Activated B cell treated with CpG ODN at 0.5 μM for 24 hours (primary cell): Measurements from ENCODE around the gene FLNB. TPM values are rescaled to one million over a fixed set of nuclear protein-coding genes. Genes with fewer than 3 reads are reported as not detected.

ENCODE experiments used
- ATAC-seq: fragments of 200-7000 bp; cut with Tn5 transposase; one replicate; pipeline ENCODE4 v1.10.0; 2021; ENCODE audit warnings: low read depth, mild to moderate bottlenecking, moderate library complexity
- CTCF ChIA-PET: fragments of 350-600 bp; sonication (Branson Sonifier 250); formaldehyde crosslinking; loops from one replicate; lab custom pipeline; 2021; ENCODE audit warnings: antibody characterized with exemption; lab: Charles Lee
- POLR2A ChIA-PET: fragments of 350-600 bp; sonication (Branson Sonifier 250); formaldehyde crosslinking; loops from one replicate; lab custom pipeline; 2021; ENCODE audit warnings: antibody characterized with exemption; lab: Charles Lee
- DNase-seq: peaks from one replicate; pipeline ENCODE4 v3.0.0; 2022
- H3K27ac Mint-ChIP-seq: one replicate; pipeline ENCODE4 v1.8.0; 2020; ENCODE audit warnings: mixed read lengths
- H3K27me3 Mint-ChIP-seq: one replicate; pipeline ENCODE4 v1.8.0; 2021; ENCODE audit warnings: mixed read lengths
- H3K36me3 Mint-ChIP-seq: one replicate; pipeline ENCODE4 v1.8.0; 2021; ENCODE audit warnings: low read depth, mixed read lengths
- H3K4me1 Mint-ChIP-seq: one replicate; pipeline ENCODE4 v1.8.0; 2021; ENCODE audit warnings: mixed read lengths
- H3K4me3 Mint-ChIP-seq: one replicate; pipeline ENCODE4 v1.8.0; 2020; ENCODE audit warnings: mild to moderate bottlenecking, mixed read lengths
- H3K9me3 Mint-ChIP-seq: one replicate; pipeline ENCODE4 v1.8.0; 2020; ENCODE audit warnings: mixed read lengths
- intact Hi-C: fragments of 100-400 bp; cut with micrococcal nuclease; formaldehyde crosslinking; loops from one replicate; pipeline ENCODE4 v1.15.1; 2024
- total RNA-seq: library from RNA; stranded (reverse); gene quantifications from 2 replicates; pipeline ENCODE4 v1.2.3, GENCODE V29; 2022
- TF ChIP-seq, protein P1 (sequence below): fragments of 200-600 bp; IDR thresholded peaks from one replicate; pipeline ENCODE4 v1.8.0; 2022; ENCODE audit warnings: antibody characterized with exemption, mild to moderate bottlenecking

FLNB gene
- total RNA-seq, 1 donor from 2014 or later: 16.7 TPM

DNA sequence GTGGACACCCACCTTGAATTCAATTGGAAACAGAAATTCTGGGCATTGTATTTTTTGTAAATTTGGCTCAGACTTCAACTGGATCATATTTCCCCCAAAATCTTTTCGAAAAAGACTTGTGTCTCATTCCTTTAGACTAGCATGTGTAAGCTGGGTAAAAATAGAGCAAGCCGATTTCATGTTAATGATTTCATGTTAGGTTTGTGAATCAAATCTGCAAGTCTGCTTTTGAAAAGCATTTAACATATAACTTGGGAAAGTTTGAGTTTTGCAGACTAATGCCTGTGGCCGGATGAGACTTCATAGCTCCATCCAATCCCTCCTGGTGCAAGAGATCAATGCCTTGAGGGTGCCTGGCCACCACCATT, 64.5 kb downstream of the FLNB start:
- H3K4me3 Mint-ChIP-seq: no peak overlapping the region
- TF ChIP-seq, protein P1, sequence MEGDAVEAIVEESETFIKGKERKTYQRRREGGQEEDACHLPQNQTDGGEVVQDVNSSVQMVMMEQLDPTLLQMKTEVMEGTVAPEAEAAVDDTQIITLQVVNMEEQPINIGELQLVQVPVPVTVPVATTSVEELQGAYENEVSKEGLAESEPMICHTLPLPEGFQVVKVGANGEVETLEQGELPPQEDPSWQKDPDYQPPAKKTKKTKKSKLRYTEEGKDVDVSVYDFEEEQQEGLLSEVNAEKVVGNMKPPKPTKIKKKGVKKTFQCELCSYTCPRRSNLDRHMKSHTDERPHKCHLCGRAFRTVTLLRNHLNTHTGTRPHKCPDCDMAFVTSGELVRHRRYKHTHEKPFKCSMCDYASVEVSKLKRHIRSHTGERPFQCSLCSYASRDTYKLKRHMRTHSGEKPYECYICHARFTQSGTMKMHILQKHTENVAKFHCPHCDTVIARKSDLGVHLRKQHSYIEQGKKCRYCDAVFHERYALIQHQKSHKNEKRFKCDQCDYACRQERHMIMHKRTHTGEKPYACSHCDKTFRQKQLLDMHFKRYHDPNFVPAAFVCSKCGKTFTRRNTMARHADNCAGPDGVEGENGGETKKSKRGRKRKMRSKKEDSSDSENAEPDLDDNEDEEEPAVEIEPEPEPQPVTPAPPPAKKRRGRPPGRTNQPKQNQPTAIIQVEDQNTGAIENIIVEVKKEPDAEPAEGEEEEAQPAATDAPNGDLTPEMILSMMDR: no peak
- ATAC-seq: no peak
- no peak overlapping the region for H3K27ac Mint-ChIP-seq
- DNase-seq: no peak
- intact Hi-C loops: no loop called here
- H3K27me3 Mint-ChIP-seq: no peaks in the 10 kb centered on the region
- POLR2A ChIA-PET: no interaction called here
- CTCF ChIA-PET: no interaction called here
- peaks cover 21% of the 10 kb centered on the region for H3K4me1 Mint-ChIP-seq
- H3K36me3 Mint-ChIP-seq: peaks cover 6% of the 10 kb centered on the region
- no peaks in the 10 kb centered on the region for H3K9me3 Mint-ChIP-seq

DNA sequence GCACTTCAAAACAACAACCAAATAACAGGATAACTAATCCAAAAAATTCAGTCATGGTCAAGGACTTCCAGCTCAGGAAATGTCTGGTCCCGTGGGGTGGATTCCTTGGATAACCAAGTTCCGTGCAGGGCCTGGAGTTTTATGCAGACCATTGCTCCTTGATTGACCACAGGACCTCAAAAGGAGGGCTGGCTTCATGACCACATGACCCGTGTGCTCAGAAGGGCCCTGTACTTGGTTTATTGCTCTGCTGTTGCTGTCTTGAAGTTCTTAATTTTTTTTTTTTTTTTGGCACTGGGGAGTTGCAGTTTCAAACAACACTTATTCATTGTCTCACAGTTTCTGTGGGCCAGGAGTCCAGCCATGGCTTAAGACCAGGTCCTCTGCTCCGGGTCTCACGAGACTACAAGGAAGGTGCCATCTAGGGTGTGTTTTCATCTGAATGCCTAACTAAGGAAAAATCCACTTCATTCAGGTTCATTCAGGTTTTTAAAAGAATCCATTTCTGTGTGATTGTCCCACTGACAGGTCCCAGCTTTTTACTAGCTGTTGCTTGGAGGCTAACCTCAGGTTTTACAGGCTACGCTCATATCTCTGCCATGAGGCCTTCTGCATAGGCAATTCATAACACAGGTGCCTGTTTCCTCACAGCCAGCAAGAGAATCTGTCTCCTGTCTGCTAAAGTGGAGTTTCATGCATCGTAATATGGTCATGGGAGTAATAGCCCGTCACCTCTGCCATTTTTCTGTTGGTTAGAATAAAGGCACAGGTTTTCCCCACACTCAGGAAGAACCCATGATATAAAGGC, 65.3 kb downstream of the FLNB start:
- DNase-seq: no peak
- Mint-ChIP-seq H3K4me1 (peaks cover 21% of the 10 kb centered on the region), H3K27ac (peak overlapping the region; percentile 19), H3K36me3 (peaks cover 12% of the 10 kb centered on the region), H3K9me3 (no peaks in the 10 kb centered on the region), H3K27me3 (no peaks in the 10 kb centered on the region), H3K4me3 (no peak overlapping the region)
- TF ChIP-seq, protein P1: no peak
- CTCF ChIA-PET: no interaction called here
- no peak for ATAC-seq
- intact Hi-C loops: no loop called here
- POLR2A ChIA-PET: no interaction called here

DNA sequence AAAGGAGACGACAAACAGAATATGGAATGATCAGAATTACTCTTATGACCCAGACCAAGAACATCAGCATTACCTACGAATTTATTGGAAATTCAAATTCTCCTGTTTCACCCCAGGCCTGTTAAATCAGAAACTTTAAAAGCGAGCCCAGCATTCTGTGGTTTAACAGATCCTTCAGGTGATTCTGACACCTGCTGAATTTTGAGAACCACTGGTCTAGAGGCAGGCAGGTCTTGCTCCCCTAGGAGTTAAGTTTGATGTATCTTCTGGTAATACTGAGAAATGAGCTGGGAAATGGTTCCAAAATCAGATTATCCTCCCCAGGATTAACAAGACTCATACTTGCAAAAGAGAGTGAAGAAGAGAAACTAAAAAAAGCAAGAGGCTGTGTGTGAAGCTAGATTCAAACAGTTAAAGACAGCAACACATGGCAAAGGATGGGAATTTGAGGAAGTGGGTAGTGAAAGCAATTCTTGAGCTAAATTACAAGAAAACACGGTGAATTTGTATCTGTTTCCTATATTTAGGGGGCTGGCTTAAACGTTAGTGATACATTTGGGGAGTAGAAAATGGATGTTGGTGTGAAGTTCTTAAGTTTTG, 66.0 kb downstream of the FLNB start:
- ChIA-PET CTCF (no interaction called here), POLR2A (no interaction called here)
- H3K4me1 Mint-ChIP-seq: peaks cover 21% of the 10 kb centered on the region
- H3K36me3 Mint-ChIP-seq: peaks cover 17% of the 10 kb centered on the region
- intact Hi-C loops: no loop called here
- peak overlapping the region; percentile 19 for H3K27ac Mint-ChIP-seq
- TF ChIP-seq, protein P1: no peak
- no peaks in the 10 kb centered on the region for H3K27me3 Mint-ChIP-seq
- no peaks in the 10 kb centered on the region for H3K9me3 Mint-ChIP-seq
- ATAC-seq (no peak), DNase-seq (no peak)
- H3K4me3 Mint-ChIP-seq: peak overlapping the region; percentile 6

DNA sequence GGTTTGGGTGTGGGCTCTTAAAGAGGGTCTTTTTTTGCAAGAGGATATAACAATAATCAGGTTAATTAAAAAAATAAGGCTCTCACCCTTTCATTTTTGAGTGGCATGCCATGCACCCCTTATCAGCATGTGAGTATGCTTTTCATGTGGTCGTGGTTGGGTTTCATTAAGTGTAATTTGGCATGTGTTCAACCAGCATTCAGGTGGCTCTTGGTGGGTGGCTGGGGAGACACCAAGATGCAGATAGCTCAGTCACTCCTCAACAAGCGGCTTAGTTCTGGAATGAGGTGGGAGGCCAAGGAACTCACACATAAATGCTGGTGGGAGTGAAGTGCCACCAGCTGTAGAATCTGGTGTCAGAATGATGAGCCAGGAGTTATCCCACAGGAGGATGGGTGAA, 66.8 kb downstream of the FLNB start:
- ChIA-PET CTCF (no interaction called here), POLR2A (no interaction called here)
- Mint-ChIP-seq H3K27ac (no peak overlapping the region), H3K9me3 (no peaks in the 10 kb centered on the region), H3K4me3 (no peak overlapping the region), H3K36me3 (peaks cover 25% of the 10 kb centered on the region), H3K4me1 (peaks cover 21% of the 10 kb centered on the region), H3K27me3 (no peaks in the 10 kb centered on the region)
- ATAC-seq (no peak), DNase-seq (no peak)
- TF ChIP-seq, protein P1: no peak
- intact Hi-C loops: no loop called here

DNA sequence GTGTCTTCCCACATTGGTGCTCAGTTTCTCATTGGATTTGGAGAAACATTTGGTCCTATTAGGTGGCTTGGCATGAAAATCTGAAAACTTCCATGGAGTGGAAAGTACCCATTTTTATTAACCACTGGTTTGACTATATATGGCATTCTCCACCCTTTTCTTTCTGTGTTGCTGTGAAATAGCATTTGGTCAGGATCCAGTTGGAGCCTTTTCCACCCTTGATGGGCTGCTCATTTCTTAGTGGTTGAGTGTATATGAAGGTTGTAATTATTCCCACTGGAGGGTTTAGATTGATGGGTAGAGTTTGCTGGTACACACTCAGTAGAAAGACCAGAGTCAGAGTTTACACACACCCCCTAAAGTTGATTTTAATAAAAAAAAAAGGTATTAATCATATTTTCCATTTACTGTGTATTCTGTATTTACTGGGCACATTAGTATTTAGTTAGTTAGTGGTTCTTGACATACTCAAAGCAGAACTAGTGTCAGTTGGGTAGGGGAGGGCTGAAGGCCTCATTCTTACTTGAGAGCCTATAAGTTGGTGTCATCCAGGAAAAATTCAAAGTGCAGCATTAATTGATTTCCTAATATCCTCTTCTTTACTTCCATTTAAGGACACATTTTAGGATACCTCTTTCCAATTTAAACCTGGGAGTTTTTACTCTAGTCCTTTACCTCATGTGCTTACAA, 69.5 kb downstream of the FLNB start:
- no peak overlapping the region for H3K4me3 Mint-ChIP-seq
- peaks cover 37% of the 10 kb centered on the region for H3K36me3 Mint-ChIP-seq
- no peak for ATAC-seq
- DNase-seq: no peak
- TF ChIP-seq, protein P1: no peak
- peaks cover 28% of the 10 kb centered on the region for H3K4me1 Mint-ChIP-seq
- no peak overlapping the region for H3K27ac Mint-ChIP-seq
- ChIA-PET CTCF (no interaction called here), POLR2A (no interaction called here)
- intact Hi-C loops: no loop called here
- no peaks in the 10 kb centered on the region for H3K27me3 Mint-ChIP-seq
- no peaks in the 10 kb centered on the region for H3K9me3 Mint-ChIP-seq
